Parathyroid adenoma (tissue), 2 donors: ENCODE measurements around the gene MRPL19.

ENCODE experiments used
- H2AFZ ChIP-seq: fragments of 300-600 bp; sonication (generic); one replicate; pipeline ENCODE4 v1.7.0; 2017; ENCODE audit warnings: antibody characterized with exemption, mild to moderate bottlenecking
- H3K27ac ChIP-seq: fragments of 300-600 bp; sonication (generic); one replicate; pipeline ENCODE4 v1.7.0; 2017
- H3K27me3 ChIP-seq: fragments of 300-600 bp; sonication (generic); one replicate; pipeline ENCODE4 v1.7.0; 2017; ENCODE audit warnings: low read length; ENCODE audit not compliant: control insufficient read depth, insufficient read depth
- H3K36me3 ChIP-seq: fragments of 300-600 bp; sonication (generic); one replicate; pipeline ENCODE4 v1.7.0; 2017; ENCODE audit warnings: low read length; ENCODE audit not compliant: control insufficient read depth, insufficient read depth
- H3K4me1 ChIP-seq: fragments of 300-600 bp; sonication (generic); one replicate; pipeline ENCODE4 v1.7.0; 2017; ENCODE audit warnings: control low read depth
- H3K4me2 ChIP-seq: fragments of 300-600 bp; sonication (generic); one replicate; pipeline ENCODE4 v1.7.0; 2017; ENCODE audit warnings: low read length
- H3K4me3 ChIP-seq: fragments of 300-600 bp; sonication (generic); one replicate; pipeline ENCODE4 v1.7.0; 2017; ENCODE audit warnings: low read depth, low read length
- H3K79me2 ChIP-seq: fragments of 300-600 bp; sonication (generic); one replicate; pipeline ENCODE4 v1.7.0; 2017; ENCODE audit warnings: control low read depth
- H3K9ac ChIP-seq: fragments of 300-600 bp; sonication (generic); one replicate; pipeline ENCODE4 v1.7.0; 2017; ENCODE audit warnings: mild to moderate bottlenecking
- H3K9me3 ChIP-seq: fragments of 300-600 bp; sonication (generic); one replicate; pipeline ENCODE4 v1.7.0; 2017; ENCODE audit warnings: low read length; ENCODE audit not compliant: control insufficient read depth
- CTCF ChIP-seq: fragments of 300-600 bp; sonication (generic); IDR thresholded peaks from one replicate; pipeline ENCODE4 v1.7.0; 2017; ENCODE audit warnings: antibody characterized with exemption, mild to moderate bottlenecking
- donor health status: primary hyperparathyroidism.

MRPL19 gene

GRCh38 chr2:75619956-75620740 is 26.4 kb upstream of the MRPL19 start:
- Histone ChIP-seq H3K9ac (no peak overlapping the region), H3K9me3 (no peaks in the 10 kb centered on the region), H3K27ac (no peak overlapping the region), H3K4me2 (no peak overlapping the region), H3K4me3 (no peak overlapping the region), H3K79me2 (no peaks in the 10 kb centered on the region), H3K4me1 (no peaks in the 10 kb centered on the region), H3K36me3 (no peaks in the 10 kb centered on the region), H3K27me3 (no peaks in the 10 kb centered on the region), H2AFZ (no peak overlapping the region)
- TF ChIP-seq CTCF: no peak

- H3K9me3 ChIP-seq: no peaks in the 10 kb centered on the region
- H2AFZ ChIP-seq: no peak overlapping the region
- no peaks in the 10 kb centered on the region for H3K4me1 ChIP-seq
- H3K27me3 ChIP-seq: no peaks in the 10 kb centered on the region
- H3K36me3 ChIP-seq: no peaks in the 10 kb centered on the region
- no peaks in the 10 kb centered on the region for H3K79me2 ChIP-seq
- H3K4me2 ChIP-seq: no peak overlapping the region
- no peak overlapping the region for H3K4me3 ChIP-seq
- no peak for TF ChIP-seq CTCF
- H3K9ac ChIP-seq: no peak overlapping the region
- no peak overlapping the region for H3K27ac ChIP-seq
These were observed 25.4 kb upstream of the MRPL19 start for GRCh38 chr2:75621228-75621627.

- TF ChIP-seq CTCF: no peak
- H3K27ac ChIP-seq: no peak overlapping the region
- no peaks in the 10 kb centered on the region for H3K79me2 ChIP-seq
- H3K27me3 ChIP-seq: no peaks in the 10 kb centered on the region
- no peaks in the 10 kb centered on the region for H3K4me1 ChIP-seq
- H3K9ac ChIP-seq: no peak overlapping the region
- H3K4me2 ChIP-seq: no peak overlapping the region
- H3K9me3 ChIP-seq: no peaks in the 10 kb centered on the region
- H2AFZ ChIP-seq: no peak overlapping the region
- no peaks in the 10 kb centered on the region for H3K36me3 ChIP-seq
- H3K4me3 ChIP-seq: no peak overlapping the region
These were observed 24.1 kb upstream of the MRPL19 start for GRCh38 chr2:75622500-75622899.

GRCh38 chr2:75622929-75623328 is 23.7 kb upstream of the MRPL19 start:
- Histone ChIP-seq H2AFZ (no peak overlapping the region), H3K79me2 (no peaks in the 10 kb centered on the region), H3K4me3 (no peak overlapping the region), H3K36me3 (no peaks in the 10 kb centered on the region), H3K4me2 (no peak overlapping the region), H3K9me3 (no peaks in the 10 kb centered on the region), H3K4me1 (no peaks in the 10 kb centered on the region), H3K27me3 (no peaks in the 10 kb centered on the region), H3K9ac (no peak overlapping the region), H3K27ac (no peak overlapping the region)
- no peak for TF ChIP-seq CTCF
